HepG2 (cell line): ENCODE results near the gene NKX2-2. TPM values are rescaled to one million over a fixed set of nuclear protein-coding genes. Genes with fewer than 3 reads are reported as not detected.

Experiments used
- ATAC-seq: fragments of 200-7000 bp; cut with Tn5 transposase; 3 replicates; pipeline ENCODE4 v1.9.1; 2020; ENCODE audit warnings: mild to moderate bottlenecking, moderate library complexity
- BruUV-seq: library from RNA; stranded (reverse); fragments of 400-500 nt; replicated peaks from 2 replicates; lab custom pipeline; 2021; lab: Mats Ljungman, UMichigan
- CTCF ChIA-PET: fragments of 300-600 bp; formaldehyde crosslinking; extraction: SDS; loops from one replicate; lab custom pipeline; 2021; ENCODE audit warnings: low total read pairs, inconsistent platforms, low intra/inter-chr PET ratio; lab: Yijun Ruan, JAX
- POLR2A ChIA-PET: fragments of 350-600 bp; sonication (Branson Sonifier 250); formaldehyde crosslinking; loops from one replicate; lab custom pipeline; 2020; ENCODE audit warnings: antibody characterized with exemption, inconsistent platforms; lab: Yijun Ruan, JAX
- DNase-seq: peaks from one replicate; pipeline ENCODE4 v3.0.0-alpha.2; 2015; ENCODE audit warnings: low spot score
- FAIRE-seq: peaks from 3 replicates; lab custom pipeline; 2011; peaks lifted over from hg19 to GRCh38; lab: Jason Lieb, UNC
- H2AFZ ChIP-seq: one replicate; pipeline ENCODE4 v1.6.1; 2011; ENCODE audit warnings: low read length, inconsistent platforms
- H3K27ac ChIP-seq: fragments of 300-600 bp; 3 replicates; pipeline ENCODE4 v1.8.0; 2011; ENCODE audit warnings: mixed run types, mild to moderate bottlenecking, mixed read lengths, low read length, inconsistent platforms; ENCODE audit not compliant: insufficient read depth; ENCODE audit errors: extremely low read length
- H3K27me3 ChIP-seq, 2 experiments: fragments of 200-600 bp in 1 of 2; 2 replicates in 1 of 2; 3 replicates in 1 of 2; pipeline versions ENCODE4 v1.6.0 to v1.8.0; 2011; ENCODE audit warnings: low read length in 2 of 2, mild to moderate bottlenecking in 2 of 2, moderate library complexity in 2 of 2, inconsistent platforms in 1 of 2; ENCODE audit not compliant: insufficient read depth in 2 of 2, control insufficient read depth in 1 of 2
- H3K36me3 ChIP-seq, 2 experiments: fragments of 200-600 bp in 1 of 2; replicated peaks in 1 of 2; 2 replicates in 1 of 2; 3 replicates in 1 of 2; pipeline versions ENCODE4 v1.5.1 to v1.8.0; 2011; ENCODE audit warnings: low read length in 2 of 2, inconsistent platforms in 1 of 2; ENCODE audit not compliant: insufficient read depth in 2 of 2, control insufficient read depth in 1 of 2
- H3K4me1 ChIP-seq: 2 replicates; pipeline ENCODE4 v1.5.1; 2012; ENCODE audit warnings: low read length, inconsistent platforms; ENCODE audit not compliant: insufficient read depth
- H3K4me2 ChIP-seq: 2 replicates; pipeline ENCODE4 v1.6.0; 2011; ENCODE audit warnings: low read depth, low read length, inconsistent platforms
- H3K4me3 ChIP-seq, 3 experiments: fragments of 200-600 bp in 1 of 3; sonication (generic), shearing (Covaris generic) in 1 of 3; replicated peaks in 1 of 3; 2 replicates each; pipeline ENCODE4 v1.5.1; 2011 to 2016; ENCODE audit warnings: low read length in 3 of 3, inconsistent platforms in 2 of 3, low read depth in 2 of 3, mild to moderate bottlenecking in 2 of 3, control low read depth in 1 of 3, mixed read lengths in 1 of 3; ENCODE audit not compliant: insufficient read depth in 1 of 3
- H3K79me2 ChIP-seq: one replicate; pipeline ENCODE4 v1.6.1; 2011; ENCODE audit warnings: low read length, inconsistent platforms; ENCODE audit not compliant: insufficient read depth
- H3K9ac ChIP-seq: 2 replicates; pipeline ENCODE4 v1.6.0; 2011; ENCODE audit warnings: mild to moderate bottlenecking, low read depth, low read length, inconsistent platforms; ENCODE audit not compliant: insufficient read depth
- H3K9me3 ChIP-seq: 2 replicates; pipeline ENCODE4 v1.5.1; 2012; ENCODE audit warnings: mild to moderate bottlenecking, low read length
- H4K20me1 ChIP-seq: 2 replicates; pipeline ENCODE4 v1.6.0; 2011; ENCODE audit warnings: inconsistent platforms, mild to moderate bottlenecking, low read length, moderate library complexity; ENCODE audit not compliant: insufficient read depth
- EZH2 ChIP-seq: conservative IDR thresholded peaks from 2 replicates; pipeline ENCODE4 v1.6.1; 2012; ENCODE audit warnings: mild to moderate bottlenecking, low read depth, low read length, moderate library complexity
- ZNF773 ChIP-seq: sonication (generic); formaldehyde crosslinking; IDR thresholded peaks from 2 replicates; pipeline ENCODE4 v1.4.0; 2020; ENCODE audit warnings: missing genetic modification reagents, borderline replicate concordance
- WGBS: methylation state at CpG from one replicate; pipeline ENCODE4 v1.1.6; 2017; ENCODE audit warnings: low lambda C conversion rate; 5-methylcytosine and 5-hydroxymethylcytosine counted together
- in situ Hi-C: cut with HindIII; loops from 2 replicates; pipeline ENCODE4 v1.10.0; 2017; ENCODE audit warnings: low pct_unique_long_range_greater_than_20kb; ENCODE audit not compliant: extremely low pct_ligation_motif_present
- intact Hi-C: fragments of 100-400 bp; cut with micrococcal nuclease; formaldehyde crosslinking; loops from one replicate; pipeline ENCODE4 v1.10.0; 2022; ENCODE audit not compliant: unreplicated experiment
- polyA plus RNA-seq, 8 experiments: library from polyadenylated mRNA; depleted of rRNA in 3 of 8; stranded (reverse) in 7 of 8; unstranded in 1 of 8; fragments of >200 nt; fragmentation: Illumina TruSeq in 4 of 8; extraction: Trizol in 4 of 8; gene quantifications; 2 replicates each; pipeline versions ENCODE4 v1.2.1 to v1.2.3, GENCODE V29; 2011 to 2016; ENCODE audit warnings: low read depth in 4 of 8, missing spikeins in 1 of 8, mixed read lengths in 1 of 8; ENCODE audit not compliant: insufficient read depth in 1 of 8
- total RNA-seq, 5 experiments: library from RNA; depleted of rRNA; stranded (reverse); fragments of >200 nt; fragmentation: Illumina TruSeq; extraction: Trizol; gene quantifications; 2 replicates each; pipeline ENCODE4 v1.2.3, GENCODE V29; 2016; ENCODE audit warnings: low read depth in 1 of 5
- TF ChIP-seq, protein P1 (sequence below): IDR thresholded peaks from 2 replicates; pipeline ENCODE4 v1.6.1; 2016; ENCODE audit warnings: missing biosample characterization, missing genetic modification reagents, low read depth
- TF ChIP-seq, protein P2 (sequence below): sonication (generic); formaldehyde crosslinking; IDR thresholded peaks from one replicate; pipeline ENCODE4 v1.5.1; 2020; ENCODE audit warnings: mild to moderate bottlenecking, missing genetic modification reagents; ENCODE audit errors: not compliant biosample characterization

Gene NKX2-2
- total and polyA plus RNA-seq, 2 of the 13 experiments (the other 11 are each of a cell fraction or from before 2014, with no cell fraction given), result not detected

DNA sequence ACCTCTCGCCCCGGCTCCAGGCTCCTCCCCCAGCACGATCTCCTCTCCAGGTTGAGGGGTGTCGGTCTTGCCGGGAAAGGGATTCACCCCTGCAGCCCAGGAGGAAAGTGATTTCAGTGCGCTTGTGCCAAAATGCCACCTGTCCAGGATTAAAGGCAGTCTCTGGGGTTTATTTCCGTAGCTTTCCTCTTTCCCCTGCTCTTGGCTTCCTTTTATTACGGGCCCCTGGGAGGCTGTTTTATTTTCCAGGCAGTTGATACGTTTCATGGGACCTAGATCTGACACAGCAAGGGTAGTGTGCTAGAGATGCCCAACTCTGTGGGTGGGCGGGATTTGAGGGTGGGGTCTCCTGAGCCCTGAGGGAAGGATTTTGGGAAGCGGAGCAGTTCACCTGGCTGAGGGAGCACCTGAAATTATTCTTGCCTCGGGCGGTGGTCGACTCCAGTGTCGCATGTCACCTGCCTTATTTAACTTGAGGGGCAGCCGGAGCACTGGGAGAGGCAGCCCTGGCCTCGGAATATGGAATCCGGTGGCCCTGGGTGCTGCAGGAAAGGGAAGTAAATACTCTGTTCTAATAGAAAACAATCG lies 9.5 kb upstream of the NKX2-2 start:
- H3K27ac ChIP-seq, result no peak overlapping the region
- in situ Hi-C loops (no loop called here), intact Hi-C loops (no loop called here)
- CTCF ChIA-PET, result no interaction called here
- no peaks in the 10 kb centered on the region; the same call in 1 of the 2 replicates for H4K20me1 ChIP-seq
- H3K4me2 ChIP-seq, result 0 out of 2 replicates have a peak overlapping the region, but pooled peaks have one; percentile 21
- H3K27me3 ChIP-seq, result peaks cover 28 to 65% of the 10 kb centered on the region in 2 experiments
- no TSS peak for BruUV-seq
- peaks cover 14% of the 10 kb centered on the region; the same call in 1 of the 2 replicates for H3K4me1 ChIP-seq
- FAIRE-seq, result no peak
- ATAC-seq, result no peak
- TF ChIP-seq ZNF773 (CRISPR knock-in tag) (0 out of 2 replicates have a peak, but pooled peaks have one; percentile 11), EZH2 (0 out of 2 replicates have a peak, but pooled peaks have one; percentile 42)
- TF ChIP-seq, protein P1, sequence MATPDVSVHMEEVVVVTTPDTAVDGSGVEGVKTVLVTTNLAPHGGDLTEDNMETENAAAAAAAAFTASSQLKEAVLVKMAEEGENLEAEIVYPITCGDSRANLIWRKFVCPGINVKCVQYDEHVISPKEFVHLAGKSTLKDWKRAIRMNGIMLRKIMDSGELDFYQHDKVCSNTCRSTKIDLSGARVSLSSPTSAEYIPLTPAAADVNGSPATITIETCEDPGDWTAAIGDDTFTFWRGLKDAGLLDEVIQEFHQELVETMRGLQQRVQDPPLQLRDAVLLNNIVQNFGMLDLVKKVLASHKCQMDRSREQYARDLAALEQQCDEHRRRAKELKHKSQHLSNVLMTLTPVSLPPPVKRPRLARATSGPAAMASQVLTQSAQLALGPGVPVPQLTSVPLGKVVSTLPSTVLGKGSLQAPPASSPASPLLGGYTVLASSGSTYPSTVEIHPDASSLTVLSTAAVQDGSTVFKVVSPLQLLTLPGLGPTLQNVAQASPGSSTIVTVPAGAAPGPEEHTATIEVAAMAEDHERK (CRISPR knock-in tag), result no peak
- WGBS, result 18% methylated on average over 19 of the region's 19 CpGs
- no peak for DNase-seq
- no peak overlapping the region for H3K4me3 ChIP-seq
- POLR2A ChIA-PET, result no interaction called here
- no peaks in the 10 kb centered on the region for H3K9me3 ChIP-seq
- no peaks in the 10 kb centered on the region for H3K79me2 ChIP-seq
- no peak overlapping the region for H2AFZ ChIP-seq
- no peaks in the 10 kb centered on the region for H3K36me3 ChIP-seq
- H3K9ac ChIP-seq, result no peak overlapping the region

DNA sequence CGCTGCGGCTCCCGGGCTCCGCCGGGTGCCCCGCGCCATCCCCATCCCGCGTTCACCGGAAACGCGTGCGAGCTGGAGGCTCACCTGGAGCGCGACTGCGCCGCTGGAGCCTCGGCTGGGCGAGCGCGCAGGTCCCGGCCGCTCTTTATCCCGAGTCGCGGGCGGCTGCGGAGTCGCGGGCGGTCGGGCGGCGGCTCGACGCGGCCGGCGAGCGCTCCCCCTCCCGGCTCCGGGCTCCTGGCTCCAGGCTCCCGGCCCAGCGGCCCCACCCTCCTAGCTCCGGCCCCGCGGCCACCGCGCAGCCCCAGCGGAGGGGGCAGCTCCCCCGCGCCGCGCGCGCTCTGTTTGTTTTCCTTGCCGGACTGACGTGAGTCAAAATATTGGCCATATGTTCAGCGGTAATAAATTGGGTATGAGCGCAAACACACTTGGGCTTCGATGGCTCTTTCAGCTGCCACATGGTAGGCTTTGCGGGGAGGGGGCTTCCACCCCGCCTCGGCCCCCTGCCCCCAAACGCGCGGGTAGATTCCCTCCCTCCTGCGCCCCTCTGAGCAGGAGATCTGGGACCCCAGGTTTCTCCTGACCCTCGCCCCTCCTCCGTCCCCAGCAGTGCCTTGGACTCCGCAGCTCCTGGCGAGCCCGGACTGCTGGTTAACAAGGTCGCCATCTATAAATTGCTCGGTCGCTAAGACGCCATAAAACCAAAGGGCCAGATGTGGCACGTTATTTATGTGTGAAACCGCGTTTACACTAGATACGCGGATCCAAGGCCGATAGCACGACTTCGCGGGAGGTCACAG lies 8.8 kb upstream of the NKX2-2 start:
- Histone ChIP-seq H3K4me2 (0 out of 2 replicates have a peak overlapping the region, but pooled peaks have one; percentile 21), H3K9ac (no peak overlapping the region), H3K4me1 (peaks cover 13% of the 10 kb centered on the region; the same call in 1 of the 2 replicates), H3K79me2 (no peaks in the 10 kb centered on the region), H3K4me3 (peak overlapping the region in 1 of 3 experiments; percentile 33; a peak in 1 of 6 replicates), H3K27ac (no peak overlapping the region), H4K20me1 (no peaks in the 10 kb centered on the region; the same call in 1 of the 2 replicates), H3K27me3 (peaks cover 35 to 72% of the 10 kb centered on the region in 2 experiments), H2AFZ (no peak overlapping the region), H3K36me3 (no peaks in the 10 kb centered on the region), H3K9me3 (no peaks in the 10 kb centered on the region)
- intact Hi-C loops, result no loop called here
- WGBS, result 40% methylated on average over 86 of the region's 86 CpGs
- FAIRE-seq, result no peak
- DNase-seq, result no peak
- ATAC-seq, result peak; percentile 27; the same call in 2 of the 3 replicates
- CTCF ChIA-PET, result no interaction called here
- in situ Hi-C loops, result no loop called here
- POLR2A ChIA-PET, result no interaction called here
- no TSS peak for BruUV-seq
- TF ChIP-seq, protein P2, sequence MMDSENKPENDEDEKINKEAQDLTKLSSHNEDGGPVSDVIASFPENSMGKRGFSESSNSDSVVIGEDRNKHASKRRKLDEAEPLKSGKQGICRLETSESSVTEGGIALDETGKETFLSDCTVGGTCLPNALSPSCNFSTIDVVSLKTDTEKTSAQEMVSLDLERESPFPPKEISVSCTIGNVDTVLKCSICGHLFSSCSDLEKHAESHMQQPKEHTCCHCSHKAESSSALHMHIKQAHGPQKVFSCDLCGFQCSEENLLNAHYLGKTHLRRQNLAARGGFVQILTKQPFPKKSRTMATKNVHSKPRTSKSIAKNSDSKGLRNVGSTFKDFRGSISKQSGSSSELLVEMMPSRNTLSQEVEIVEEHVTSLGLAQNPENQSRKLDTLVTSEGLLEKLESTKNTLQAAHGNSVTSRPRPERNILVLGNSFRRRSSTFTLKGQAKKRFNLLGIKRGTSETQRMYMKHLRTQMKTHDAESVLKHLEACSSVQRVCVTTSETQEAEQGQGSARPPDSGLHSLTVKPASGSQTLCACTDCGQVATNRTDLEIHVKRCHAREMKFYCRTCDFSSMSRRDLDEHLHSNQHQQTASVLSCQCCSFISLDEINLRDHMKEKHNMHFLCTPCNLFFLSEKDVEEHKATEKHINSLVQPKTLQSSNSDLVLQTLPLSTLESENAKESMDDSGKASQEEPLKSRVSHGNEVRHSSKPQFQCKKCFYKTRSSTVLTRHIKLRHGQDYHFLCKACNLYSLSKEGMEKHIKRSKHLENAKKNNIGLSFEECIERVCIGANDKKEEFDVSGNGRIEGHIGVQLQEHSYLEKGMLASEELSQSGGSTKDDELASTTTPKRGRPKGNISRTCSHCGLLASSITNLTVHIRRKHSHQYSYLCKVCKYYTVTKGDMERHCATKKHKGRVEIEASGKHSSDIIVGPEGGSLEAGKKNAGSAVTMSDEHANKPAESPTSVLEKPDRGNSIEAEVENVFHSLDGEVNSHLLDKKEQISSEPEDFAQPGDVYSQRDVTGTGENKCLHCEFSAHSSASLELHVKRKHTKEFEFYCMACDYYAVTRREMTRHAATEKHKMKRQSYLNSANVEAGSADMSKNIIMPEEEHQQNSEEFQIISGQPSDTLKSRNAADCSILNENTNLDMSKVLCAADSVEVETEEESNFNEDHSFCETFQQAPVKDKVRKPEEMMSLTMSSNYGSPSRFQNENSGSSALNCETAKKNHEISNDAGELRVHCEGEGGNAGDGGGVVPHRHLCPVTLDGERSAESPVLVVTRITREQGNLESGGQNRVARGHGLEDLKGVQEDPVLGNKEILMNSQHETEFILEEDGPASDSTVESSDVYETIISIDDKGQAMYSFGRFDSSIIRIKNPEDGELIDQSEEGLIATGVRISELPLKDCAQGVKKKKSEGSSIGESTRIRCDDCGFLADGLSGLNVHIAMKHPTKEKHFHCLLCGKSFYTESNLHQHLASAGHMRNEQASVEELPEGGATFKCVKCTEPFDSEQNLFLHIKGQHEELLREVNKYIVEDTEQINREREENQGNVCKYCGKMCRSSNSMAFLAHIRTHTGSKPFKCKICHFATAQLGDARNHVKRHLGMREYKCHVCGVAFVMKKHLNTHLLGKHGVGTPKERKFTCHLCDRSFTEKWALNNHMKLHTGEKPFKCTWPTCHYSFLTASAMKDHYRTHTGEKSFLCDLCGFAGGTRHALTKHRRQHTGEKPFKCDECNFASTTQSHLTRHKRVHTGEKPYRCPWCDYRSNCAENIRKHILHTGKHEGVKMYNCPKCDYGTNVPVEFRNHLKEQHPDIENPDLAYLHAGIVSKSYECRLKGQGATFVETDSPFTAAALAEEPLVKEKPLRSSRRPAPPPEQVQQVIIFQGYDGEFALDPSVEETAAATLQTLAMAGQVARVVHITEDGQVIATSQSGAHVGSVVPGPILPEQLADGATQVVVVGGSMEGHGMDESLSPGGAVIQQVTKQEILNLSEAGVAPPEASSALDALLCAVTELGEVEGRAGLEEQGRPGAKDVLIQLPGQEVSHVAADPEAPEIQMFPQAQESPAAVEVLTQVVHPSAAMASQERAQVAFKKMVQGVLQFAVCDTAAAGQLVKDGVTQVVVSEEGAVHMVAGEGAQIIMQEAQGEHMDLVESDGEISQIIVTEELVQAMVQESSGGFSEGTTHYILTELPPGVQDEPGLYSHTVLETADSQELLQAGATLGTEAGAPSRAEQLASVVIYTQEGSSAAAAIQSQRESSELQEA (CRISPR knock-in tag), result no peak
